Measurements from ENCODE around the gene LUZP2.

DNA sequence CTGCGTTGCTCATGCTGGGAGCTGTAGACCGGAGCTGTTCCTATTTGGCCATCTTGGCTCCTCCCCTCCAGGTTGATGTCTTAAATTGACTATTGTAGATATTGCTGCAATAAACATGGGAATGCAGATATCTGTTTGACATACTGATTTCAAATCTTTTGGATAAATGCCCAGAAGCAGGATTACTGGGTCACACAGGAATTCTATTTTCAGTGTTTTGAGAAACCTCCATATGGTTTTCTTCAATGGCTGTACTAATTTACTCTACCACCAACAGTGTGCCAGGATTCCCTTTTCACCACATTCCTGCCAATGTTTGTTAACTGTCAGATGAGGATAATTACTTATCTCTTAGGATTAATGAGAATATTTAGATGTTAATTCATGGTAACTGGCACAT is 467.0 kb downstream of the LUZP2 start:
- TF ChIP-seq, protein P1, sequence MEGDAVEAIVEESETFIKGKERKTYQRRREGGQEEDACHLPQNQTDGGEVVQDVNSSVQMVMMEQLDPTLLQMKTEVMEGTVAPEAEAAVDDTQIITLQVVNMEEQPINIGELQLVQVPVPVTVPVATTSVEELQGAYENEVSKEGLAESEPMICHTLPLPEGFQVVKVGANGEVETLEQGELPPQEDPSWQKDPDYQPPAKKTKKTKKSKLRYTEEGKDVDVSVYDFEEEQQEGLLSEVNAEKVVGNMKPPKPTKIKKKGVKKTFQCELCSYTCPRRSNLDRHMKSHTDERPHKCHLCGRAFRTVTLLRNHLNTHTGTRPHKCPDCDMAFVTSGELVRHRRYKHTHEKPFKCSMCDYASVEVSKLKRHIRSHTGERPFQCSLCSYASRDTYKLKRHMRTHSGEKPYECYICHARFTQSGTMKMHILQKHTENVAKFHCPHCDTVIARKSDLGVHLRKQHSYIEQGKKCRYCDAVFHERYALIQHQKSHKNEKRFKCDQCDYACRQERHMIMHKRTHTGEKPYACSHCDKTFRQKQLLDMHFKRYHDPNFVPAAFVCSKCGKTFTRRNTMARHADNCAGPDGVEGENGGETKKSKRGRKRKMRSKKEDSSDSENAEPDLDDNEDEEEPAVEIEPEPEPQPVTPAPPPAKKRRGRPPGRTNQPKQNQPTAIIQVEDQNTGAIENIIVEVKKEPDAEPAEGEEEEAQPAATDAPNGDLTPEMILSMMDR (IDR thresholded peaks at IDR 0.05; ENCODE audit: low read length), result no peak
- TF ChIP-seq EZH2 (optimal IDR thresholded peaks at IDR 0.05; ENCODE audit: low read depth, low read length), result no peak
- TF ChIP-seq EZH2phosphoT487 (IDR thresholded peaks at IDR 0.05; ENCODE audit: low read length), result no peak
